IPS-18a (cell line): ENCODE results near the gene PARP9.
"Not testable (repeated sequence)": the region's sequence is repeated elsewhere in the genome, so short reads cannot be mapped to it uniquely, and the experiment has no call there.

Experiments
- H3K27ac ChIP-seq: one replicate; pipeline ENCODE4 v1.5.1; 2013; ENCODE audit warnings: low read length
- H3K27me3 ChIP-seq: one replicate; pipeline ENCODE4 v1.6.1; 2013; ENCODE audit warnings: mild to moderate bottlenecking, low read length; ENCODE audit not compliant: control insufficient read depth, insufficient read depth
- H3K36me3 ChIP-seq: one replicate; pipeline ENCODE4 v1.6.1; 2013; ENCODE audit warnings: low read depth, low read length; ENCODE audit not compliant: control insufficient read depth
- H3K4me1 ChIP-seq: one replicate; pipeline ENCODE4 v1.6.1; 2013; ENCODE audit warnings: low read depth, low read length; ENCODE audit not compliant: control insufficient read depth
- H3K4me3 ChIP-seq: one replicate; pipeline ENCODE4 v1.5.1; 2013; ENCODE audit warnings: low read length
- H3K9ac ChIP-seq: one replicate; pipeline ENCODE4 v1.6.1; 2013; ENCODE audit warnings: mild to moderate bottlenecking, low read length, moderate library complexity
- H3K9me3 ChIP-seq: one replicate; pipeline ENCODE4 v1.6.1; 2013; ENCODE audit warnings: low read depth, low read length; ENCODE audit not compliant: control insufficient read depth

PARP9 gene

DNA sequence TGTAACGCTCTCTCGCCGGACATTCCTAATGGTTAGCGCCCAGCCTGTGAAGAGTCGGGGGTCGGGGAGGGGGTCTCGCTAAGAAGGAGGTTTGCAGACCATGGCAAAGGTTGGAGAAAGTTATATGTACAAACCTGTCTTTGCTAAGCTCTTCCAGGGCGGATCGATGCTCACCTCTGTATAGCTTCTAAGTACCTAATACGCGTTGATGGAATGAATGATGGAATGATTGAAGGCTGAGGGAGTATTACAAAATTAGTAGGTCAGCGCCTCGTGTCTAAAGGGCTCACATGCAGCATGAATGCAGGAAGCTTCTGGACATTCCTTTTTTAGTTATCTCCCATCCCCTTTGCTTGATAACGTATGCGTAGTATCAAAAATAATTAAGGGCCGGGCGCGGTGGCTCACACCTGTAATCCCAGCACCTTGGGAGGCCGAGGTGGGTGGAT, 49.1 kb downstream of the PARP9 start:
- H3K27me3 ChIP-seq, result no peaks in the 10 kb centered on the region
- H3K36me3 ChIP-seq, result no peaks in the 10 kb centered on the region
- peaks cover 15% of the 10 kb centered on the region for H3K4me1 ChIP-seq
- H3K4me3 ChIP-seq, result peak overlapping the region; percentile 73
- no peak overlapping the region for H3K27ac ChIP-seq
- H3K9ac ChIP-seq, result peak overlapping the region; percentile 89
- no peaks in the 10 kb centered on the region for H3K9me3 ChIP-seq

DNA sequence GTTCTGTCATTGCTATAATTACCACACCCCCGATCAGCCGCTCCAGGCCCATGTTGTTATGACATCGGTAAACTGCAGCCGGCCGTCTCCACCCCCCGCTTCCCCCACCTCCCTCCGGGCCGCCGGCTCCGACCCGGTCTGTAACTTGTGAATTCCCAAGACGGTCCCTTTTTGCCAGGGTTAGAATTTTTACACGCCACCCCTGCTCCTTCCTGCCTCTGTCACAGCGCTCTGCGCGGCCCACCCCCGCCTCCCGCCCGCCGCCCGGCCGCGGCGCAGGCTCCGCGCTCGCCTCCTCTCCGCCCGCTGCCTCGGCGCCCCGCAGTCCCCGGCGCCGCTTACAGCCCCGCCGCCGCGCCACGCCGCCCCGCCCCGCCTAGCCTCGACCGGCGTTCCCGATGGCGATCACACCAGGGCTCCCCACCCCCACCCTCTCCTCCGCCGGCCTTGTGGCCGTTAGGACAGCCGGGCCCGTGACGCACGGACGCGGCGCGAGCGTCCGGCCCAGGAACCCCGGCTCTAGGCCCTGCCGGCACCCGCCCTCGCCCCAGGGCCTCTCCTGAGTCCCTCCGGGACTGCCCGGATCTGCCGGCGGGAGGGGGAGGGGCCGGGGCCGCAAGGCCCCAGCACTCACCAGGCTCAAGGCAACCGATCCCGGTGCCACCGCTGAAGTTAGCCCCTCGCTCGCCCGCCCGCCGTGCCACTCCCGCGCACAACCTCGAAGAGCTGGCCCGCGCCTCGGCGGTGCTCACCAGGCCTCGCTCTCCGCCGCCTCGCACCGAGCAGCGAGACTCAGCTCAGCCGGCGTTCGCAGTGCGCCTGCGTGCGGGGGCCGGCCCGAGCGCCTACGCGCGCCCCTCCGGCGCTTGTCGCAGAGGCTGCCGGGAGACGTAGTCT, 49.7 kb downstream of the PARP9 start, which contains the start of gene KPNA1:
Gene KPNA1, minus strand, starts transcription at position 817 of the 897 bp plus-strand sequence. CDS start 18,374 bp downstream, outside the sequence.
- Histone ChIP-seq H3K4me3 (peak within 1 kb of the TSS; percentile 73), H3K9ac (peak within 1 kb of the TSS; percentile 89), H3K36me3 (no peaks in the 10 kb centered on the region), H3K27me3 (no peaks in the 10 kb centered on the region), H3K4me1 (peaks cover 15% of the 10 kb centered on the region), H3K27ac (no peak within 1 kb of the TSS), H3K9me3 (no peaks in the 10 kb centered on the region)

- Histone ChIP-seq H3K4me1 (peaks cover 15% of the 10 kb centered on the region), H3K27me3 (no peaks in the 10 kb centered on the region), H3K4me3 (peak overlapping the region; percentile 73), H3K36me3 (no peaks in the 10 kb centered on the region), H3K9me3 (no peaks in the 10 kb centered on the region), H3K9ac (peak overlapping the region; percentile 89), H3K27ac (no peak overlapping the region)
Measured at GRCh38 chr3:122513386-122514122, 50.5 kb downstream of the PARP9 start.

DNA sequence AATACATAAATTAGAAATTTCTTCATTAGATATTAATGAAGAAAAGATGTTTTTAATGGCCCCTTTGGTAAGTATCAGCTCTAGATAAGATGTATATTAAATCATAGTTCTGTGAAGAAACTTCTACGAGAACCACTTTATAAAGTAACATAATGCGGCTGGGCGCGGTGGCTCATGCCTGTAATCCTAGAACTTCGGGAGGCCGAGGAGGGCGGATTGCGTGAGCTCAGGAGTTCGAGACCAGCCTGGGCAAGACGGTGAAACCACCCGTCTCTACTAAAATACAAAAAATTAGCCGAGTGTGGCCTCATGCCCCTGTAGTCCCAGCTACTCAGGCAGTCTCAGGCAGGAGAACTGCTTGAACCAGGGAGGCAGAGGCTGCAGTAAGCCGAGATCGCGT, 51.8 kb downstream of the PARP9 start:
- peaks cover 15% of the 10 kb centered on the region for H3K4me1 ChIP-seq
- H3K27me3 ChIP-seq, result no peaks in the 10 kb centered on the region
- no peak overlapping the region for H3K4me3 ChIP-seq
- no peaks in the 10 kb centered on the region for H3K9me3 ChIP-seq
- no peak overlapping the region for H3K27ac ChIP-seq
- H3K36me3 ChIP-seq, result no peaks in the 10 kb centered on the region
- no peak overlapping the region for H3K9ac ChIP-seq

- H3K4me1 ChIP-seq, result peaks cover 15% of the 10 kb centered on the region
- H3K36me3 ChIP-seq, result no peaks in the 10 kb centered on the region
- H3K27ac ChIP-seq, result no peak overlapping the region
- no peak overlapping the region for H3K9ac ChIP-seq
- no peak overlapping the region for H3K4me3 ChIP-seq
- H3K27me3 ChIP-seq, result no peaks in the 10 kb centered on the region
- no peaks in the 10 kb centered on the region for H3K9me3 ChIP-seq
Measured at GRCh38 chr3:122510878-122511535, 53.1 kb downstream of the PARP9 start.

DNA sequence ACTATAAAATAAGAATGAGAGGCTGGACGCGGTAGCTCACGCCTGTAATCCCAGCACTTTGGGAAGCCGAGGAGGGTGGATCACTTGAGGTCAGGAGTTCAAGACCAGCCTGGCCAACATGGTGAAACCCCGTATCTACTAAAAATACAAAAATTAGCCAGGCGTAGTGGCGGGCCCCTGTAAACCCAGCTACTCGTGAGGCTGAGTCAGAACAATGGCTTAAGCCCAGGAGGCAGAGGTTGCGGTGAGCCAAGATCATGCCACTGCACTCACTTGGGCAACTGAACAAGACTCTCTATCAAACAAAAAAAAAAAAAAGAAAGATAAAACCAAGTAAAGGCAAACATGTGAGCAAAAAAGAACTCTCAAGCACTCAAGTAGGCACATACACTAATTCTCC, 55.2 kb downstream of the PARP9 start:
- not testable (repeated sequence) for H3K27me3 ChIP-seq, H3K36me3 ChIP-seq, H3K27ac ChIP-seq, H3K4me3 ChIP-seq, H3K9me3 ChIP-seq, H3K9ac ChIP-seq
- peaks cover 15% of the 10 kb centered on the region for H3K4me1 ChIP-seq

GRCh38 chr3:122508135-122508914, 55.8 kb downstream of the PARP9 start:
- H3K27me3 ChIP-seq, result no peaks in the 10 kb centered on the region
- H3K36me3 ChIP-seq, result no peaks in the 10 kb centered on the region
- peaks cover 10% of the 10 kb centered on the region for H3K4me1 ChIP-seq
- no peak overlapping the region for H3K27ac ChIP-seq
- no peak overlapping the region for H3K4me3 ChIP-seq
- H3K9me3 ChIP-seq, result no peaks in the 10 kb centered on the region
- no peak overlapping the region for H3K9ac ChIP-seq

- Histone ChIP-seq H3K27me3 (no peaks in the 10 kb centered on the region), H3K36me3 (no peaks in the 10 kb centered on the region), H3K9me3 (no peaks in the 10 kb centered on the region), H3K9ac (no peak overlapping the region), H3K27ac (no peak overlapping the region), H3K4me1 (peaks cover 5% of the 10 kb centered on the region), H3K4me3 (no peak overlapping the region)
Measured at GRCh38 chr3:122506450-122506849, 57.6 kb downstream of the PARP9 start.

DNA sequence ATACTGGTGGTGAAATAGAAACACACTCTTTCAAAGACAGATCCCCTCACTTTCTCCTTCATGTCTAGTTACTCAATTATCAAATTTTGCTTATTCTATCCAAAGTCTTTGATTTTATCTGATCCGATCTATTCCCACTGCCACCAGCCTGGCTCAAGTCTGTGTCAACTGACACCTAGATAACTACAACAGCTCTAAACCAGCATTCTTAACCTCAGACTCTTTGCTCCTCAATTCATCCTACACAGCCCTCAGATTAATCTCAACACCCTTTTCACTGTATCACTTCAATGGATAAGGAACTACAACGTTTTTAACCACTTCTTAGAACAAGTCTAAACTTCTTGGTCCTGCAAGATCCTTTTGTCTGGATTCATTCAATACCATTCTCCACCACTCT, 58.4 kb downstream of the PARP9 start:
- H3K36me3 ChIP-seq, result no peaks in the 10 kb centered on the region
- no peaks in the 10 kb centered on the region for H3K27me3 ChIP-seq
- H3K9ac ChIP-seq, result no peak overlapping the region
- peaks cover under 1% of the 10 kb centered on the region for H3K4me1 ChIP-seq
- H3K9me3 ChIP-seq, result no peaks in the 10 kb centered on the region
- H3K27ac ChIP-seq, result no peak overlapping the region
- no peak overlapping the region for H3K4me3 ChIP-seq

GRCh38 chr3:122502941-122503340, 61.2 kb downstream of the PARP9 start:
- Histone ChIP-seq H3K4me1 (peaks cover 11% of the 10 kb centered on the region), H3K9ac (no peak overlapping the region), H3K36me3 (no peaks in the 10 kb centered on the region), H3K4me3 (no peak overlapping the region), H3K9me3 (no peaks in the 10 kb centered on the region), H3K27ac (no peak overlapping the region), H3K27me3 (no peaks in the 10 kb centered on the region)

DNA sequence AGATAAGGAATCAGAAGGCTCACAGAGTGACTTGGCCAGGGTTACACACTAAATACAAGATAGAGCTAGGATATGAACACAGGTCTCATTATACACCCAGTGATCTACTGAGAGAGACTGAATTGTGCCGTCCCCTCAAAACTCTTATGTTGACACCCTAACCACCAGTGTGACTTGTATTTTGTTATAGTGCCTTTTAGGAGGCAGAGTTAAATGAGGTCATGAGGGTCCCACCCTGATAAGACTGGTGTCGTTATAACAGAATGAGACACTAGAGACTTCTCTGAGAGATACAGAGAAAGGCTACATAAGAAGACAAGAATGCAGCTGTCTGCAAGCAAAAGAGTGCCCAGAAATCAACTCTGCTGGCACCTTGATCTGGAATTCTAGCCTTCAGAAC, 62.0 kb downstream of the PARP9 start:
- H3K4me1 ChIP-seq, result peaks cover 12% of the 10 kb centered on the region
- H3K36me3 ChIP-seq, result no peaks in the 10 kb centered on the region
- H3K4me3 ChIP-seq, result no peak overlapping the region
- H3K27ac ChIP-seq, result no peak overlapping the region
- H3K27me3 ChIP-seq, result no peaks in the 10 kb centered on the region
- H3K9ac ChIP-seq, result no peak overlapping the region
- no peaks in the 10 kb centered on the region for H3K9me3 ChIP-seq
